ENCODE results near the gene PALMD.

- TF ChIP-seq CTCF (IDR thresholded peaks at IDR 0.05; ENCODE audit: low read depth, low read length, poor library complexity, severe bottlenecking) (no peak), EZH2phosphoT487 (IDR thresholded peaks at IDR 0.05; ENCODE audit: borderline replicate concordance, low read length) (no peak)
These were observed 46.2 kb upstream of the PALMD start for GRCh38 chr1:99599678-99600175.
